Epidermal melanocyte (primary cell): ENCODE results near the gene SLC8A2.
"Not testable (repeated sequence)": the region's sequence is repeated elsewhere in the genome, so short reads cannot be mapped to it uniquely, and the experiment has no call there.

Experiments used
- DNase-seq: peaks from one replicate; pipeline ENCODE4 v3.0.0; 2011; ENCODE audit warnings: low spot score; ENCODE audit not compliant: insufficient read length

Gene SLC8A2

DNA sequence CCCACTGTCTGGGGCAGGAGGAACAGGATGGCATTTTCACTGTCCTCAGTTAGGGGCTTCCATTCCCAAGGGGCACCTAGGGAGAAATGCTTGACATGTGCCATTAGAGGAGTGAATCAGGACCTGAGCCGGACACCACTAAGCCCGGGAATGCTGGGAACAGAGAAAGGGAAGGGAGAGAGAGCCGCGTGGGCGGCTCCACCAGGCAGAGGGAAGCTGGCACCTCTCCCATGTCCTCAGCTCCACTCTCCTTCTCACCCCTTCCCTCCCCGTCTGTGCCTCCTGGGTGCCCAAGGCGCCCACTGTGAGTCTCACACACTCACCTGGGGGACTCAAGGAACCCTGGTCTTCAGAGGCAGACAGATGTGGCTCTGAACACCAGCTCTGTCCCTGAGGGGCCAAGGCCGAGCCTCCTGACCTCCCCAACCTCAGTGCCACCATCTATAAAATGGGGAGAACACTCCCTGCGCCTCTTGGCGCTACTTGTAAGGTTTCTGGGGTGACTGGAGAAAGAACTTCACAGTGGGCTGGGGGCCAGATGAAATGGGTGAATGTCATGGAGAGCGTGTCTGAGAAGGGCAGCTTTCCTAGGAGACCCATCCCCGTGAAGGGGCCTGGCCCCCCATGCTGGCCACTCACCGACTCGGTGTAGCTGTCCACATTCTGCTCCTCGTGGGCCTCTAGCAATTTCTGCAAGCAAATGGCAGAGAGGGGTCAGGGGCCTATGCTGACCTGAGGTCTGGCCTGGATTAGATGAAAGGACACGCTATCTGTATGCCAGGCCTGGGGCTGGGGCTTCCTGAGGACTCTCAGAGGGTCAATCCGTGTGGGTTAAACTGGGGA lies 17.6 kb upstream of the SLC8A2 start:
- DNase-seq: no peak

- no peak for DNase-seq
Observed at GRCh38 chr19:47487551-47488515, 16.1 kb upstream of the SLC8A2 start.

DNA sequence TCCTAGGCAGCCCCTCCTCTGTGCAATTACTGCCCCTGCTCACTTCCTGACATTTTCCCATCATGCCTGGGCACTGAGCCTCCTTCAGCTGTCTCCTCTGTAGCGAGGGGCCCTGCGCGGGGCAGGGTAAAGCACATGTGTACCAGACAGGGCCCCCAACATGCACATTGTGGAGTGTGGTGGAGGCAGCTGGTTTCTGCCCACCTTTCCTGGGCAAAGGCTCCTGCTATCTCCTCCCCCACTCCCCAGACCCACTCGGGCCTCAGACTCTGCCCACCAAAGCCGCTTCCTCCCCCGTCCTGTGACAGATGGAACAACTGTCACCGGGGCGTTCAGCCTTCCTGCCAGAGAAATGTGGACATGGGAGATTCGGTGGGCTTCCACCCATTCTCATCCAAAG lies 15.2 kb upstream of the SLC8A2 start:
- no peak for DNase-seq

DNA sequence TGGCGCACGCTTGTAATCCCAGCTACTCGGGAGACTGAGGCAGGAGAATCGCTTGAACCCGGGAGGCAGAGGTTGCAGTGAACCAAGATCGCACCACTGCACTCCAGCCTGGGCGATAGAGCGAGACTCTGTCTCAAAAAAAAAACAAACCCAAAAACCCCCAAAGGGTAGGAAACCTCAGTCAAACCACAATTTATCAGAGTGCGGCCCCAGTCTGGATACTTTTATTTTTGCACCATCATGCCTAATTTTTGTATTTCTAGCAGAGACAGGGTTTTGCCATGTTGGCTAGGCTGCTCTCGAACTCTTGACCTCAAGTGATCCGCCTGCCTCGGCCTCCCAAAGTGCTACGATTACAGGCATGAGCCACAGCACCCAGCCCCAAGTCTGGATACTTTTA lies 14.5 kb upstream of the SLC8A2 start:
- not testable (repeated sequence) for DNase-seq

- DNase-seq: no peak
Observed at GRCh38 chr19:47485210-47485609, 13.5 kb upstream of the SLC8A2 start.

DNA sequence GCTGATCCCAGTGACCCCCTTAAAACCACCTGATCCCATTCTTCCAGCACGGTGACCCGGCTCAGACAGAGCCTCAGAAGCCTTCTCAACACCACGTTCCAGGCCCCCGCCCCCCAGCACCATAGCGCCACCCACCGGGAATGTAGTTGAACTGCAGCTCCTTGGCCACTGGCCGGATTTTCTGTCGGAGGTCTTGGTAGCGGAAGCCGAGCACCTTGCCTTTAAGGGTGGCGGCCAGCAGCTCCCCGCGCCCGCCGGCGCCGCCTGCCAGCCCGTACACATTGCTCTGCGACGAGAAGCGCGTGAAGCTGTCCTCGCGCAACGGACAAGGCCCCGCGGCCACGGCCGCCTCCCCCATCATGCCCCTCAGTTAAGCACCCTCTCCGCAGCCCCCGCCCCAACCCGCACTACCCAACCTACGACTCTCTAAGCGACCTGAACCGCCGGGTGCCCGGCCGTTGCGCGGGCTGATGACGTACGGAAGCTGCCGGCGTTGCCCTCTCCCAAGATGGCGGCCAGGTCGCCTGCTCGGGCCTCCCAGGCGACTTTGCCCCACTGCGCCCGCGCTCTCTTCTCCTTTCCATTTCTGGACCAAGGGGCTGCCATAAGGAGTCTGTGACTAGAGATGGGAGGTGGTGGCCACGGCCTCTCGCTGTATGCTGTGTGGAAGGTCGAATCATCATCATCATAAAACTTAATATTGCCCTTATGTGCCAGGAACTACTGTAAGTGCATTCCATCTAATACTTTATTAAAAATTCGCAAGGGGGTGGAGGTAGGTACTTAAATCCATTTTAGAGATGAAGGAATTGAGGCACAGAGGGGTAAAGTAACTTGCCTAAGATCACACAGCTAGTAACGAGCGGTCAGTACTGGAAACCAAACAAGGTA lies 12.4 kb upstream of the SLC8A2 start, which contains the start of gene KPTN:
Gene KPTN, minus strand, starts transcription at position 420 of the 891 bp plus-strand sequence. Its CDS starts 59 bp downstream, at position 361.
- DNase-seq: peak; percentile 98

DNA sequence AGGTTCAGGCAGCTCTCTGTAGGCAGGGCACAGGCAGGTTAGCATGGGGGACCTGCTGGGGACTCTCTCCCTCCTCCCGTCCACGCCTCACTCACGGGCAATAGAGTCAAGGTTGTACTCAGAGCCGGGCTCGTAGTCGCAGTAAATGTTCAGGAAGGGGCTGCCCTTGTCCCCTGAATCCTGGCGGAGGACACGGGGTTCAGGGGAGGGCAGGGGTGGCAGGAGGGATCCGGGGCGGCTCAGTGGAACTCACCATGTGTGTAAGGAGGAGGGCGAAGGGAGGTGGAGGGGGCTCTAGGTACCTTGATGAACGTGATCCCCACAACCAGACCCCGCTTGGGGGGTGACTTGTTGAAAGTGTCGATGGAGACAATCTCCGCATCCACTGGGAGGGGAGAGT lies 11.5 kb upstream of the SLC8A2 start:
- no peak for DNase-seq

GRCh38 chr19:47481460-47482052 lies 9.9 kb upstream of the SLC8A2 start:
- DNase-seq: no peak

- DNase-seq: no peak
Observed at GRCh38 chr19:47480658-47481057, 9.0 kb upstream of the SLC8A2 start.

DNA sequence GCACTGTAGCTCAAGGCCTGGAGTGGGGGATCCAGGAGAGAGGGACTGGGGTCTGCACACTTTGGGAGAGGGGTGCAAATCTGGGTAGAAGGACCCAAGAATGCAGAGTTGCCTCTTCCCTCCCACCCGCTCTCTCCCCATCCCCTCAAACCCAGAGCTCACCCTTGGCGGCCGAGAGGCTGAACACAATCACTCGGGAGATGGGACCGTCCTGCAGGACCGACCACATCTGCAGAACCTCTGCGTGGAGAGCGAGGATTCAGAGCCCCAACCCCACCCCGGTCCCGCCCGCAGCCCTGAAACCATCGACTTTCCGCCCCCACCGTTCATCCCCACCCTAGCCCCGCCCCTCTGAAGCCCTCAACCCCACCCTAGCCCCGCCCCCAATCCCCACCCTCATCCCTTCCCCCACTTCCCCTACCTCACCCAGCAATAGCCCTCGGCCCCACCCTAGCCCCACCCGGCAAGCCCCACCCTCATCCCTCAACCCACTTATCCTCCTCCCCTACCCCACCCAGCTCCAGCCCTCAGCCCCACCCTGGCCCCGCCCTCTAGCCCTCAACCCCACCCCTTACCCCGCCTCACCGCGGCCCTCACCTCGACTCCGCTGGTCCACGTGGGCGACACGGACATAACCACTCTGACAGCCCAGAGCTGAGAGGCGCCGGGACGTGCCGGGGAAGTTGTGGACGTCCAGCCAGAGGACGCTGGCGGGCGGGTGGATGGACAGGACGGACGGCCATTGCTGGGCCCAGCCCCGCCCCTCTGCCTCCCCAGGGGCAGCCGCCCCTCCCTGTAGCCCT lies 8.2 kb upstream of the SLC8A2 start:
- no peak for DNase-seq

DNA sequence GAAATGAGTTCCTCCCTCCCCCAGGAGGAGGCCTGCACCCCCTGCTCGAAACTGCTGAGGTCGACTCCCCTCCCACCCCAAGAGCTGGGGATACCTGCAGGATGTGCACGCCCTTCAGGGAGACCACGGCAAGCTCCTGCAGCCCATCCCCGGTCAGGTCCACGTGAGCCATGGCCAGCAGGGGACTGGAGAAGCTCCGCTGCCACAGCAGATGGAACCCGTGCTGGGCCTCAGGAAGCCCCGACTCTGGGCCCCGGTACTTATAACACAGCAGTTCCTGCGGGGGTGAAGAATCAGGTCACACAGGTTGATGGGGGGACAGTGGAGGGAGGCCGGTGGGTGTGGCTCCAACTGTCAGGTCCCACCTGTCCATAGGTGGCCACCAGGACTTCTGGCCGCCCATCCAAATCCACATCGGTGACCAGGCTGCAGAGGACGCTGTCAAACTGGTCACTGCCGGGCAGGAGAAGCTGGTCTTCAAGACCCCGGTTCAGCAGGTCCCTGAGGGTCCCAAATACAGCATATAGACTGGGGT lies 4.8 kb upstream of the SLC8A2 start:
- no peak for DNase-seq

- no peak for DNase-seq
Observed at GRCh38 chr19:47475465-47475864, 3.8 kb upstream of the SLC8A2 start.

DNA sequence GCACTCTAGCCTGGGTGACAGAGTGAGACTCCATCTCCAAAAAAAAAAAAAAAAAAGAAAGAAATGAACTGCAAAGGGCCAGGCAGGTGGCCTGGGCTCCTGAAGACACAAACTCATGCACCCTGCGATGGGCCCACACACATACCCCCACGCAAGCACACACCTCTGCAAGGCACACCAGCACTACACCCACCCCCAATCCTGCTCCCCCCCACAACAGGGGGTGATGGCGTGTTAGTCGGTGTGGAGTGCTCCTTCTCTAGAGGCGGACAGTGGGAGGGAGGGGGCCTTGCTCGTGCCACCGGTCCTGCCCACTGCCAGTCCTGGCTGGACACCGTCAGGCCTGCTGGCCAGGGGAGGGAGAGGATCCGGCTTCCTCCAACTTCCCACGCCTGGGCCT lies 1.6 kb upstream of the SLC8A2 start:
- no peak for DNase-seq

GRCh38 chr19:47471381-47471732 lies 336 bp downstream of the SLC8A2 start:
- no peak for DNase-seq

- DNase-seq: no peak
Observed at GRCh38 chr19:47470447-47471195, 1.1 kb downstream of the SLC8A2 start.

GRCh38 chr19:47469719-47470118 lies 2.0 kb downstream of the SLC8A2 start:
- DNase-seq: no peak

DNA sequence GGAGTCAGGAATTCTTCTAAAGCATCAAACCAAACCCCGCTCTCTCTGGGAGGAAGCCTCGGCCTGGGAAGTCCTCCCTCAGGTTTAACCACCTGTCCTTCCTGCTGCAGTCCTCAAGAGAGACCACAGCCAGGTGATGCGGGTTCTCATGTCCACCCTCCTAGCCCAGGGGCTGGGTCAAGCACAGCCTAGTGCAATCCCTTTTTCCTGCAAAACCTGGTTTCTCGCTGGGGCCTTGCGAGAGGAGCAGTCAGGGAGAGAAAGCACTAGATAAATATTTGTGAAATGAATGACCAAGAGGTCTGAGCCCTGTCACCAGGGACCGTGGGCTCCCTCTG lies 2.4 kb downstream of the SLC8A2 start:
- no peak for DNase-seq

DNA sequence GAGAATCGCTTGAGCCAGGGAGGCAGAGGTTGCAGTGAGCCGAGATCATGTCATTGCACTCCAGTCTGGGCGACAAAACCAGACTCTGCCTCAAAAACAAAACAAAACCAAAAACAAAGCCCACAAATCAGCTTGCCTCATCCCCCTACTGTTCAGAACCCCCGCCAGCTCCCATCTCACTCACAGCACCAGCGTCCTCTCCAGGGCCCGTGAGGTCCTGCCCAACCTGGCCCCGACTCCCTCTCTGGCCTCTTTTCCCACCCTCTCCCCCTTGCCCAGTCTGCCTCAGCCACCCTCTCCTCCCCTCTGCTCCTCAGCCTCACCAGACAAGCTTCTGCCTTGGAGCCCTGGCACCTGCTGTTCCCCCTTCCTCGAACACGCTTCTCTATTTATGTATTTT lies 3.8 kb downstream of the SLC8A2 start:
- no peak for DNase-seq

- DNase-seq: no peak
Observed at GRCh38 chr19:47465957-47466356, 5.7 kb downstream of the SLC8A2 start.
